ENCODE measurements around the gene HACD4.
A peak's percentile ranks its signal among the peaks of the same experiment; 100 is the strongest.

DNA sequence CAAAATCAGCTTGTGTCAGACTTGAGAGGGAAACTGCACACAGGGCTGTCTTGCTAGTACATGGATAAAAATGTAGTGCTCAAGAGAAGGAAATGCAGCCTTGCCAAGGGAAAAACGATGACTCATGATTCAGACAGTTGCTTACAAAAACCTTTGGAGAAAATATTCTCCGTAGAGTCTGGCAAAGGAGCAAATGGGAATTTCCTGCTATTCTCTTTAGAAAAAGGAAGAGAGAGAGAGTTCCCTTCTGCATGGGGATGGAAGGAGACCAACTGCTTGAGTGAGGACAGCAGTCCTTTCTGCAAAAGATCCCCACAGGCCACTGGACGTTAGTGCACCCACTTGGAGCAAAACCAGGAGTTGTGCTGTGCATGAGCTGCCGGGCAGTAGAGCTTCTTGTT lies 38.7 kb upstream of the HACD4 start:
- TF ChIP-seq EZH2 (IDR thresholded peaks at IDR 0.05; ENCODE audit: borderline replicate concordance, low read depth, low read length, severe bottlenecking) (no peak), MAX (IDR thresholded peaks at IDR 0.05; ENCODE audit: insufficient read depth, insufficient read length) (no peak), CTCF (IDR thresholded peaks at IDR 0.05; ENCODE audit: extremely low read depth in 1 of 2, insufficient read depth in 1 of 2, low read depth in 1 of 2, low read length in 2 of 2) (peak; percentile 31 to 56), POLR2AphosphoS5 (IDR thresholded peaks at IDR 0.05; ENCODE audit: insufficient read depth, low read depth, low read length) (no peak), POLR2A (IDR thresholded peaks at IDR 0.05; ENCODE audit: low read depth, low read length) (no peak), JUN (IDR thresholded peaks at IDR 0.05; ENCODE audit: borderline replicate concordance, insufficient read depth, insufficient read length, low read depth) (peak; percentile 97), MYC (IDR thresholded peaks at IDR 0.05; ENCODE audit: low read depth, low read length) (no peak), GATA2 (IDR thresholded peaks at IDR 0.05; ENCODE audit: insufficient read depth, insufficient read length, low read depth, low read length) (no peak), FOS (IDR thresholded peaks at IDR 0.05; ENCODE audit: borderline replicate concordance, insufficient read depth, low read length) (peak; percentile 80)
